Right lobe of liver (tissue), 6 donors: ENCODE data around the gene KRTAP2-2. TPM values are rescaled to one million over a fixed set of nuclear protein-coding genes. Genes with fewer than 3 reads are reported as not detected.

ENCODE experiments used
- ATAC-seq, 4 donors: fragments of 200-7000 bp; cut with Tn5 transposase; one replicate each; pipeline ENCODE4 v1.9.1; 2020; ENCODE audit warnings: mild to moderate bottlenecking in 4 of 4, moderate library complexity in 4 of 4
- DNase-seq, 3 donors: peaks; one replicate each; pipeline ENCODE4 v3.0.0-alpha.2; 2020
- H3K27ac ChIP-seq, 3 donors: fragments of 200-600 bp; one replicate each; pipeline ENCODE4 v1.8.0; 2022
- H3K27me3 ChIP-seq, 2 donors: fragments of 200-600 bp; one replicate each; pipeline ENCODE4 v1.8.0; 2022
- H3K36me3 ChIP-seq, 4 donors: fragments of 200-600 bp; sonication (generic) in 1 of 4; one replicate each; pipeline versions ENCODE4 v1.5.1 to v1.8.0; 2017 to 2022; ENCODE audit warnings: control low read depth in 1 of 4
- H3K4me1 ChIP-seq, 4 donors: fragments of 200-600 bp; sonication (generic) in 1 of 4; one replicate each; pipeline versions ENCODE4 v1.5.1 to v1.8.0; 2017 to 2022; ENCODE audit warnings: control low read depth in 1 of 4
- H3K4me3 ChIP-seq, 3 donors: fragments of 200-600 bp; one replicate each; pipeline ENCODE4 v1.8.0; 2022
- H3K9me3 ChIP-seq, 4 donors: fragments of 200-600 bp; sonication (generic) in 1 of 4; one replicate each; pipeline versions ENCODE4 v1.5.1 to v1.8.0; 2017 to 2022; ENCODE audit warnings: control low read depth in 1 of 4
- CTCF ChIP-seq, 4 donors: fragments of 200-600 bp in 3 of 4; fragments of 450-650 bp in 1 of 4; IDR thresholded peaks; one replicate each; pipeline versions ENCODE4 v1.5.1 to v1.8.0; 2016 to 2022; ENCODE audit warnings: antibody characterized with exemption in 4 of 4, mild to moderate bottlenecking in 2 of 4
- POLR2A ChIP-seq: fragments of 450-650 bp; IDR thresholded peaks from one replicate; pipeline ENCODE4 v1.6.1; 2017; ENCODE audit warnings: antibody characterized with exemption, mild to moderate bottlenecking
- WGBS: methylation state at CpG from one replicate; pipeline ENCODE4 v1.1.6; 2018; ENCODE audit warnings: low coverage, low lambda C conversion rate; ENCODE audit not compliant: insufficient coverage; ENCODE audit errors: missing lambda C conversion rate; 5-methylcytosine and 5-hydroxymethylcytosine counted together
- intact Hi-C, 2 donors: fragments of 100-400 bp; cut with DNase I; formaldehyde crosslinking; loops; one replicate each; pipeline versions ENCODE4 v1.11.2 to v1.14.1; 2022
- total RNA-seq, 6 experiments: library from RNA; depleted of rRNA in 2 of 6; stranded (reverse); fragments of >200 nt in 2 of 6; fragmentation: NEBNext Ultra II Directional in 3 of 6; extraction: Animal tissue kit (Norgen Biotek cat#: 25700) in 3 of 6; gene quantifications; one replicate each; pipeline versions ENCODE4 v1.1.0 to v1.2.4, GENCODE V29; 2016 to 2023
- donor health status: DM: no; HTN: yes; CAD: no.
- donor health status: DM: no; HTN: no; CAD: no.
- donor health status: DM: no; HTN: no; CAD: no.
- donor health status: DM: no; HTN: yes; CAD: no.
- donor health status: DM: no; HTN: yes; CAD: no.

The KRTAP2-2 gene
- total RNA-seq, 6 experiments from 2014 or later, result not detected

- Histone ChIP-seq H3K4me1 (no peaks in the 10 kb centered on the region), H3K4me3 (no peak overlapping the region), H3K27ac (no peak overlapping the region), H3K27me3 (no peaks in the 10 kb centered on the region), H3K9me3 (no peaks in the 10 kb centered on the region), H3K36me3 (no peaks in the 10 kb centered on the region)
- TF ChIP-seq POLR2A, result no peak
- TF ChIP-seq CTCF (IDR thresholded peaks at IDR 0.05), result no peak
- ATAC-seq (no peak), DNase-seq (no peak)
- 21% methylated on average over 4 of the region's 4 CpGs for WGBS
- intact Hi-C loops, result no loop called here
Measured at GRCh38 chr17:41082626-41083025, 27.6 kb upstream of the KRTAP2-2 start.

- Histone ChIP-seq H3K4me1 (no peaks in the 10 kb centered on the region), H3K27ac (no peak overlapping the region), H3K36me3 (no peaks in the 10 kb centered on the region), H3K9me3 (no peaks in the 10 kb centered on the region), H3K4me3 (no peak overlapping the region), H3K27me3 (no peaks in the 10 kb centered on the region)
- no peak for ATAC-seq
- intact Hi-C loops, result no loop called here
- TF ChIP-seq CTCF (IDR thresholded peaks at IDR 0.05), result no peak
- no peak for TF ChIP-seq POLR2A
- no peak for DNase-seq
Measured at GRCh38 chr17:41076788-41077187, 21.8 kb upstream of the KRTAP2-2 start.

- H3K9me3 ChIP-seq, result no peaks in the 10 kb centered on the region
- 73% methylated on average over 2 of the region's 2 CpGs for WGBS
- H3K4me1 ChIP-seq, result no peaks in the 10 kb centered on the region
- DNase-seq, result no peak
- ATAC-seq, result no peak
- H3K27me3 ChIP-seq, result no peaks in the 10 kb centered on the region
- no peaks in the 10 kb centered on the region for H3K36me3 ChIP-seq
- TF ChIP-seq POLR2A (no peak), CTCF (IDR thresholded peaks at IDR 0.05) (no peak)
- no peak overlapping the region for H3K27ac ChIP-seq
- H3K4me3 ChIP-seq, result no peak overlapping the region
- intact Hi-C loops, result no loop called here
Measured at GRCh38 chr17:41073676-41074075, 18.6 kb upstream of the KRTAP2-2 start.

- no peaks in the 10 kb centered on the region for H3K27me3 ChIP-seq
- no peaks in the 10 kb centered on the region for H3K36me3 ChIP-seq
- no peaks in the 10 kb centered on the region for H3K4me1 ChIP-seq
- no peak overlapping the region for H3K4me3 ChIP-seq
- no peaks in the 10 kb centered on the region for H3K9me3 ChIP-seq
- ATAC-seq (no peak), DNase-seq (no peak)
- WGBS, result 67% methylated on average over 5 of the region's 5 CpGs
- H3K27ac ChIP-seq, result no peak overlapping the region
- TF ChIP-seq POLR2A (no peak), CTCF (IDR thresholded peaks at IDR 0.05) (no peak)
- intact Hi-C loops, result no loop called here
Measured at GRCh38 chr17:41071606-41072360, 16.8 kb upstream of the KRTAP2-2 start.
